PC-9 (cell line): Measurements from ENCODE around the gene SGCD. TPM values are rescaled to one million over a fixed set of nuclear protein-coding genes. Genes with fewer than 3 reads are reported as not detected.

ENCODE experiments used
- BruUV-seq: library from RNA; stranded (reverse); fragments of 400-500 nt; replicated peaks from 2 replicates; lab custom pipeline; 2021; lab: Mats Ljungman, UMichigan
- CTCF ChIA-PET: fragments of 300-600 bp; sonication (Branson Sonifier 250); formaldehyde crosslinking; loops from one replicate; lab custom pipeline; 2022; ENCODE audit warnings: antibody characterized with exemption; lab: Charles Lee
- POLR2A ChIA-PET: fragments of 300-600 bp; sonication (Branson Sonifier 250); formaldehyde crosslinking; loops from one replicate; lab custom pipeline; 2022; ENCODE audit warnings: antibody characterized with exemption; ENCODE audit not compliant: unreplicated experiment; lab: Charles Lee
- DNase-seq, 2 experiments: peaks; one replicate each; pipeline versions ENCODE4 v3.0.0 to v3.0.0-alpha.2; 2015 to 2022; ENCODE audit warnings: mixed read lengths in 1 of 2
- H2AFZ ChIP-seq: fragments of 200-600 bp; sonication (generic); 2 replicates; pipeline ENCODE4 v1.8.1; 2017; ENCODE audit warnings: antibody characterized with exemption
- H3F3A ChIP-seq: fragments of 200-600 bp; sonication (generic); 2 replicates; pipeline ENCODE4 v1.8.1; 2017; ENCODE audit warnings: antibody characterized with exemption, mild to moderate bottlenecking, low read depth; ENCODE audit not compliant: insufficient read depth
- H3K27ac ChIP-seq: fragments of 200-600 bp; sonication (generic); 2 replicates; pipeline ENCODE4 v1.6.1; 2016; ENCODE audit warnings: mixed run types
- H3K27me3 ChIP-seq: fragments of 200-600 bp; sonication (generic); 2 replicates; pipeline ENCODE4 v1.6.1; 2016; ENCODE audit warnings: low read depth, mixed run types; ENCODE audit not compliant: insufficient read depth
- H3K36me3 ChIP-seq: fragments of 200-600 bp; sonication (generic); 2 replicates; pipeline ENCODE4 v1.6.1; 2016; ENCODE audit warnings: low read depth, mixed run types
- H3K4me1 ChIP-seq: fragments of 200-600 bp; sonication (generic); replicated peaks from 2 replicates; pipeline ENCODE4 v1.6.1; 2016; ENCODE audit warnings: mixed run types; ENCODE audit not compliant: insufficient read depth
- H3K4me2 ChIP-seq: fragments of 200-600 bp; sonication (generic); 2 replicates; pipeline ENCODE4 v1.6.1; 2017; ENCODE audit warnings: mixed run types
- H3K4me3 ChIP-seq: fragments of 200-600 bp; sonication (generic); 2 replicates; pipeline ENCODE4 v1.6.1; 2016; ENCODE audit warnings: mixed run types
- H3K79me2 ChIP-seq: fragments of 200-600 bp; sonication (generic); 2 replicates; pipeline ENCODE4 v1.6.1; 2017; ENCODE audit warnings: low read depth, mixed run types
- H3K9me2 ChIP-seq: fragments of 200-600 bp; sonication (generic); 2 replicates; pipeline ENCODE4 v1.8.1; 2017; ENCODE audit warnings: mild to moderate bottlenecking; ENCODE audit not compliant: insufficient read depth
- H3K9me3 ChIP-seq: fragments of 200-600 bp; sonication (generic); 2 replicates; pipeline ENCODE4 v1.8.1; 2016; ENCODE audit warnings: low read depth; ENCODE audit not compliant: insufficient read depth
- H4K20me1 ChIP-seq: fragments of 200-600 bp; sonication (generic); 2 replicates; pipeline ENCODE4 v1.8.1; 2017; ENCODE audit not compliant: insufficient read depth
- EZH2 ChIP-seq: fragments of 200-600 bp; sonication (generic); IDR thresholded peaks from 2 replicates; pipeline ENCODE4 v1.8.0; 2017; ENCODE audit warnings: antibody characterized with exemption, low read depth
- intact Hi-C: fragments of 100-400 bp; cut with micrococcal nuclease; formaldehyde crosslinking; loops from one replicate; pipeline ENCODE4 v1.10.0; 2022; ENCODE audit not compliant: unreplicated experiment
- total RNA-seq: library from RNA; stranded (reverse); gene quantifications from 2 replicates; pipeline ENCODE4 v1.2.3, GENCODE V29; 2021
- TF ChIP-seq, protein P1 (sequence below): fragments of 200-600 bp; sonication (generic); conservative IDR thresholded peaks from 2 replicates; pipeline ENCODE4 v1.6.1; 2017; ENCODE audit warnings: mixed run types, antibody characterized with exemption, mild to moderate bottlenecking, moderate library complexity

The SGCD gene
- total RNA-seq, 1 experiment from 2014 or later: not detected

GRCh38 chr5:156677963-156678362 lies 351.0 kb downstream of the SGCD start:
- no peak for TF ChIP-seq EZH2
- TF ChIP-seq, protein P1, sequence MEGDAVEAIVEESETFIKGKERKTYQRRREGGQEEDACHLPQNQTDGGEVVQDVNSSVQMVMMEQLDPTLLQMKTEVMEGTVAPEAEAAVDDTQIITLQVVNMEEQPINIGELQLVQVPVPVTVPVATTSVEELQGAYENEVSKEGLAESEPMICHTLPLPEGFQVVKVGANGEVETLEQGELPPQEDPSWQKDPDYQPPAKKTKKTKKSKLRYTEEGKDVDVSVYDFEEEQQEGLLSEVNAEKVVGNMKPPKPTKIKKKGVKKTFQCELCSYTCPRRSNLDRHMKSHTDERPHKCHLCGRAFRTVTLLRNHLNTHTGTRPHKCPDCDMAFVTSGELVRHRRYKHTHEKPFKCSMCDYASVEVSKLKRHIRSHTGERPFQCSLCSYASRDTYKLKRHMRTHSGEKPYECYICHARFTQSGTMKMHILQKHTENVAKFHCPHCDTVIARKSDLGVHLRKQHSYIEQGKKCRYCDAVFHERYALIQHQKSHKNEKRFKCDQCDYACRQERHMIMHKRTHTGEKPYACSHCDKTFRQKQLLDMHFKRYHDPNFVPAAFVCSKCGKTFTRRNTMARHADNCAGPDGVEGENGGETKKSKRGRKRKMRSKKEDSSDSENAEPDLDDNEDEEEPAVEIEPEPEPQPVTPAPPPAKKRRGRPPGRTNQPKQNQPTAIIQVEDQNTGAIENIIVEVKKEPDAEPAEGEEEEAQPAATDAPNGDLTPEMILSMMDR: no peak
- no peak overlapping the region for H2AFZ ChIP-seq
- peaks cover 3% of the 10 kb centered on the region; the same call in 1 of the 2 replicates for H3K27me3 ChIP-seq
- H3F3A ChIP-seq: no peaks in the 10 kb centered on the region
- no peak overlapping the region for H3K27ac ChIP-seq
- no peaks in the 10 kb centered on the region for H3K9me3 ChIP-seq
- POLR2A ChIA-PET: no interaction called here
- intact Hi-C loops: no loop called here
- no peaks in the 10 kb centered on the region for H3K9me2 ChIP-seq
- no peaks in the 10 kb centered on the region for H3K79me2 ChIP-seq
- no peak overlapping the region for H3K4me3 ChIP-seq
- no TSS peak for BruUV-seq
- CTCF ChIA-PET: no interaction called here
- H3K36me3 ChIP-seq: no peaks in the 10 kb centered on the region
- DNase-seq: no peak
- no peak overlapping the region for H3K4me2 ChIP-seq
- no peaks in the 10 kb centered on the region for H3K4me1 ChIP-seq
- no peaks in the 10 kb centered on the region for H4K20me1 ChIP-seq

DNA sequence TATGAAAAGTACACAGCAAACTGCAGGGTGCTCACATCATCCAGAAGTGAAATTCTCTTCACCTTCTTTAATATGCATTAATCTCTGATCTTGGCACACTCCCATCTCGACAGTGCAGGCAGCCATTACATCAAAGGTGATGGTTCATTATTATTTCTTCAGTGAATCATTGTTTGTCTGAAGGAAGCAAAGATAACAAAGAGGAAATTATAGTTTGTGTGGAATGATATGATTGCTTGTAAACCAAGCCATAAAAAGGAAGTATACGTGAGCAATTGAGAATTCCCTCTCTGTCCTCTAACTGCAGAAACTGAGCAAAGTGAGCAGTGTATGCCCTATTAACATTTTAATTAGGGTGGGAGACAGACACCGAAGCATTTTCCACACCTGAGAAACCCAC lies 351.5 kb downstream of the SGCD start:
- Histone ChIP-seq H3K27me3 (peaks cover 3% of the 10 kb centered on the region; the same call in 1 of the 2 replicates), H3K36me3 (no peaks in the 10 kb centered on the region), H3K4me3 (no peak overlapping the region), H2AFZ (no peak overlapping the region), H4K20me1 (no peaks in the 10 kb centered on the region), H3K4me1 (no peaks in the 10 kb centered on the region), H3K9me3 (no peaks in the 10 kb centered on the region), H3K4me2 (no peak overlapping the region), H3K9me2 (no peaks in the 10 kb centered on the region), H3K27ac (no peak overlapping the region), H3K79me2 (no peaks in the 10 kb centered on the region), H3F3A (no peaks in the 10 kb centered on the region)
- no peak for DNase-seq
- intact Hi-C loops: no loop called here
- POLR2A ChIA-PET: no interaction called here
- CTCF ChIA-PET: no interaction called here
- TF ChIP-seq, protein P1: no peak
- TF ChIP-seq EZH2: no peak
- no TSS peak for BruUV-seq

DNA sequence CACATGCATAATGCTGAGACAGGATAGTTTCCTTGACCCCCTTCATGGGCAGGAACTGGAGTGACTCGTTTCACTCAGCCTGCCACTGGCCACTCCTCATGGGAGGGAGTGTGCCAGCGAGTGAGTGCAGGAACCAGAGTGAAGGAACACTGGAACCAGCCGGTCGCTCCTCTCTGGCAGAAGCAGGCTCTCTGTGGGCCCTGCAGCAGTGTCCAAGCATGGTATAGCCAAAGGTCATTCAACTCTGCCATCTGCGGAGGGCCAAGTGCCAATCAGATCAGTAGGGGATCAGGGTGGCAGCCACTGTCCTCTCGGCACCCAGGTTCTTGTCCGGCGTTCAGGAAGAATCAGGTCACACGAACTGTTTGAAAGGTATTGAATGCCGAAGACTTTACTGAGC lies 353.9 kb downstream of the SGCD start:
- Histone ChIP-seq H3K4me2 (no peak overlapping the region), H3K9me2 (no peaks in the 10 kb centered on the region), H3F3A (no peaks in the 10 kb centered on the region), H3K79me2 (no peaks in the 10 kb centered on the region), H2AFZ (no peak overlapping the region), H3K27ac (no peak overlapping the region), H3K4me1 (no peaks in the 10 kb centered on the region), H3K36me3 (no peaks in the 10 kb centered on the region), H4K20me1 (no peaks in the 10 kb centered on the region), H3K9me3 (no peaks in the 10 kb centered on the region), H3K27me3 (peaks cover 3% of the 10 kb centered on the region; the same call in 1 of the 2 replicates), H3K4me3 (no peak overlapping the region)
- ChIA-PET POLR2A (no interaction called here), CTCF (no interaction called here)
- BruUV-seq: no TSS peak
- no peak for DNase-seq
- intact Hi-C loops: no loop called here
- no peak for TF ChIP-seq EZH2
- TF ChIP-seq, protein P1: no peak
